H9 (cell line): Measurements from ENCODE around the gene BMPER. TPM values are rescaled to one million over a fixed set of nuclear protein-coding genes. Genes with fewer than 3 reads are reported as not detected.

Experiments
- DNase-seq: peaks from one replicate; pipeline ENCODE4 v3.0.0-alpha.2; 2017
- H2AFZ ChIP-seq: one replicate; pipeline ENCODE4 v1.6.1; 2013; ENCODE audit warnings: mild to moderate bottlenecking, low read length, control low read depth, moderate library complexity
- H2AK5ac ChIP-seq: 2 replicates; pipeline ENCODE4 v1.6.1; 2013; ENCODE audit warnings: low read length, control low read depth, mixed read lengths; ENCODE audit not compliant: insufficient read length
- H2BK120ac ChIP-seq: one replicate; pipeline ENCODE4 v1.6.1; 2013; ENCODE audit warnings: low read depth, mild to moderate bottlenecking, low read length, control low read depth, inconsistent platforms; ENCODE audit not compliant: poor library complexity, severe bottlenecking
- H2BK12ac ChIP-seq: 2 replicates; pipeline ENCODE4 v1.6.1; 2013; ENCODE audit warnings: low read length, control low read depth, mixed read lengths, low read depth; ENCODE audit not compliant: insufficient read length
- H2BK15ac ChIP-seq: 2 replicates; pipeline ENCODE4 v1.6.1; 2013; ENCODE audit warnings: low read depth, low read length, control low read depth
- H2BK20ac ChIP-seq: one replicate; pipeline ENCODE4 v1.6.1; 2013; ENCODE audit warnings: low read depth, mild to moderate bottlenecking, low read length, control low read depth, inconsistent platforms; ENCODE audit not compliant: poor library complexity, severe bottlenecking
- H2BK5ac ChIP-seq: 2 replicates; pipeline ENCODE4 v1.6.1; 2013; ENCODE audit warnings: low read length, control low read depth, mixed read lengths; ENCODE audit not compliant: insufficient read length
- H3K14ac ChIP-seq: 2 replicates; pipeline ENCODE4 v1.6.1; 2013; ENCODE audit warnings: low read length, control low read depth; ENCODE audit not compliant: insufficient read depth
- H3K18ac ChIP-seq: 2 replicates; pipeline ENCODE4 v1.6.1; 2013; ENCODE audit warnings: low read depth, mild to moderate bottlenecking, mixed read lengths, low read length, control low read depth; ENCODE audit not compliant: insufficient read length
- H3K23ac ChIP-seq: 2 replicates; pipeline ENCODE4 v1.6.1; 2013; ENCODE audit warnings: low read length, control low read depth, mixed read lengths, low read depth; ENCODE audit not compliant: insufficient read length
- H3K23me2 ChIP-seq: 2 replicates; pipeline ENCODE4 v1.6.1; 2013; ENCODE audit warnings: low read depth, mild to moderate bottlenecking, mixed read lengths, low read length, control low read depth; ENCODE audit not compliant: insufficient read length, poor library complexity, severe bottlenecking
- H3K27ac ChIP-seq: 2 replicates; pipeline ENCODE4 v1.5.1; 2013; ENCODE audit warnings: low read length, control low read depth, mixed read lengths, low read depth; ENCODE audit not compliant: insufficient read length
- H3K27me3 ChIP-seq: 2 replicates; pipeline ENCODE4 v1.6.1; 2013; ENCODE audit warnings: low read length, control low read depth, inconsistent platforms; ENCODE audit not compliant: insufficient read depth
- H3K4ac ChIP-seq: 2 replicates; pipeline ENCODE4 v1.6.1; 2013; ENCODE audit warnings: low read depth, mild to moderate bottlenecking, control low read depth, inconsistent platforms, low read length, moderate library complexity
- H3K4me1 ChIP-seq: 2 replicates; pipeline ENCODE4 v1.6.1; 2013; ENCODE audit warnings: low read length, control low read depth, inconsistent platforms; ENCODE audit not compliant: insufficient read depth
- H3K4me2 ChIP-seq: 2 replicates; pipeline ENCODE4 v1.6.1; 2013; ENCODE audit warnings: low read length, control low read depth, mixed read lengths; ENCODE audit not compliant: insufficient read length, insufficient read depth
- H3K56ac ChIP-seq: 2 replicates; pipeline ENCODE4 v1.6.1; 2013; ENCODE audit warnings: low read depth, mild to moderate bottlenecking, mixed read lengths, low read length, control low read depth; ENCODE audit not compliant: insufficient read length
- H3K79me1 ChIP-seq: 2 replicates; pipeline ENCODE4 v1.6.1; 2013; ENCODE audit warnings: low read depth, mild to moderate bottlenecking, moderate library complexity, low read length, control low read depth, inconsistent platforms; ENCODE audit not compliant: insufficient read depth, poor library complexity, severe bottlenecking
- H3K79me2 ChIP-seq: 2 replicates; pipeline ENCODE4 v1.6.1; 2013; ENCODE audit warnings: low read length, control low read depth, inconsistent platforms; ENCODE audit not compliant: insufficient read depth
- H3K9ac ChIP-seq: 2 replicates; pipeline ENCODE4 v1.6.1; 2013; ENCODE audit warnings: low read length, control low read depth, mixed read lengths; ENCODE audit not compliant: insufficient read length; ENCODE audit errors: extremely low read depth
- H3K9me3 ChIP-seq: one replicate; pipeline ENCODE4 v1.6.1; 2013; ENCODE audit warnings: low read depth, low read length, inconsistent platforms; ENCODE audit not compliant: control insufficient read depth
- H3T11ph ChIP-seq: one replicate; pipeline ENCODE4 v1.6.1; 2013; ENCODE audit warnings: mild to moderate bottlenecking, low read length, control low read depth, inconsistent platforms
- H4K20me1 ChIP-seq: one replicate; pipeline ENCODE4 v1.6.1; 2013; ENCODE audit not compliant: control insufficient read depth, insufficient read length, insufficient read depth
- H4K5ac ChIP-seq: 2 replicates; pipeline ENCODE4 v1.6.1; 2013; ENCODE audit warnings: low read depth, mild to moderate bottlenecking, mixed read lengths, low read length, control low read depth; ENCODE audit not compliant: insufficient read length
- H4K8ac ChIP-seq: replicated peaks from 2 replicates; pipeline ENCODE4 v1.6.1; 2013; ENCODE audit warnings: low read length, control low read depth, mixed read lengths, low read depth; ENCODE audit not compliant: insufficient read length
- H4K91ac ChIP-seq: 2 replicates; pipeline ENCODE4 v1.6.1; 2013; ENCODE audit warnings: low read depth, mild to moderate bottlenecking, moderate library complexity, mixed read lengths, low read length, control low read depth; ENCODE audit not compliant: insufficient read length
- H3K27ac Mint-ChIP-seq, 3 experiments: 2 replicates in 2 of 3; 3 replicates in 1 of 3; pipeline ENCODE4 v1.8.0; 2020 to 2021; ENCODE audit warnings: mixed read lengths in 3 of 3, mild to moderate bottlenecking in 1 of 3, moderate library complexity in 1 of 3
- H3K27me3 Mint-ChIP-seq: 2 replicates; pipeline ENCODE4 v1.8.0; 2021; ENCODE audit warnings: low read depth, mild to moderate bottlenecking, moderate library complexity, mixed read lengths
- H3K36me3 Mint-ChIP-seq, 3 experiments: 2 replicates in 2 of 3; 3 replicates in 1 of 3; pipeline ENCODE4 v1.8.0; 2020 to 2021; ENCODE audit warnings: low read depth in 3 of 3, mixed read lengths in 3 of 3; ENCODE audit not compliant: insufficient read depth in 1 of 3
- H3K4me1 Mint-ChIP-seq, 2 experiments: 2 replicates each; pipeline ENCODE4 v1.8.0; 2020; ENCODE audit warnings: mixed read lengths in 2 of 2
- H3K4me3 Mint-ChIP-seq, 2 experiments: 2 replicates in 1 of 2; 3 replicates in 1 of 2; pipeline ENCODE4 v1.8.0; 2020 to 2021; ENCODE audit warnings: mild to moderate bottlenecking in 2 of 2, mixed read lengths in 2 of 2, moderate library complexity in 1 of 2
- H3K9me3 Mint-ChIP-seq, 2 experiments: 2 replicates in 1 of 2; 3 replicates in 1 of 2; pipeline ENCODE4 v1.8.0; 2020; ENCODE audit warnings: mild to moderate bottlenecking in 2 of 2, mixed read lengths in 2 of 2, moderate library complexity in 1 of 2
- WGBS: extraction: QIAGEN DNeasy Blood & Tissue Kit; methylation state at CpG from one replicate; pipeline ENCODE4 v1.1.7; 2013; ENCODE audit warnings: missing lambda C conversion rate, low lambda C conversion rate, mixed read lengths; ENCODE audit not compliant: insufficient read length; ENCODE audit errors: extremely low coverage; 5-methylcytosine and 5-hydroxymethylcytosine counted together
- total RNA-seq: library from RNA; stranded (reverse); gene quantifications from 2 replicates; pipeline ENCODE4 v1.2.1, GENCODE V29; 2021
- TF ChIP-seq, protein P1 (sequence below): fragments of 200-600 bp; sonication (generic); conservative IDR thresholded peaks from 3 replicates; pipeline ENCODE4 v1.8.0; 2021; ENCODE audit warnings: antibody characterized with exemption, mild to moderate bottlenecking

Gene BMPER
- total RNA-seq, 1 experiment from 2014 or later = 0.20 TPM

DNA sequence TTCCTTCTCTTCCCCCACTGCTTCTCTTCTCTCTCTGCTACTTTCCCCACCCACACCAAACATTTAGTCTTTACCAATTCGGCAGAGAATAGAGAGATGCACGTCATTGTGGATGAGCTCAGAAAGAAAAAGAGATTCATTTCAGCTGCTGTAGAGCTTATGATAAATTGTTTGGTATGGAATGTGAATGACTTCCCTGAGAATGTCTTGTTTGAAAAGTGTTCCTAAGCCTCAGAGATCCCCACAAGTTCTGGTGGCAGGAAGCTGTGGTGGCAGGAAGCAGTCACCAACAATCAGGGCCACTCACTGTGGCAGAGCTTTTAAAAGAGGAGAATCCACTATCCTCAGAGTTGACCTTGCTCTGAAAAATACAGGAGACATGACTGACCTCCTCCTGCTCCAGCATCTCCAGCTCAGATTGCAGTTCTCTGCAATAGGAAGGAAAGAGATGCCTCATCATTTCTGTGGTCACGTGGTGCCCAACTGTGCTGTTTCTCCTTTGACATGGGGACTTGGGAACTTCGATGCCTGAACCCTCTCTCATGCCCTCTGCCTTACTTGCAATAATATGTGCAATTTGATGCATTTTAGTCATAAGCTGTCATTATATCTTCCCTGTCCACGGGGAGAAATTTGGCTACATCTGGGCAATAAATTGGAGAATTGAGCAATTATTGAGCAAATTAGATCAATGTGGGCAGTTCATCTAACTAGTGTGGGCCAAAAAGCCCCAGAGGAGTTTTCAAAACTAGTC is 76.5 kb downstream of the BMPER start:
- no peaks in the 10 kb centered on the region for H3K79me2 ChIP-seq
- H3K9me3 ChIP-seq = no peaks in the 10 kb centered on the region
- no peak overlapping the region for H3T11ph ChIP-seq
- no peak for DNase-seq
- Mint-ChIP-seq H3K4me1 (peaks cover 3 to 9% of the 10 kb centered on the region in 2 experiments; a peak in 3 of 4 replicates), H3K36me3 (no peaks in the 10 kb centered on the region), H3K4me3 (no peak overlapping the region), H3K27me3 (no peaks in the 10 kb centered on the region), H3K9me3 (no peaks in the 10 kb centered on the region), H3K27ac (no peak overlapping the region)
- H3K79me1 ChIP-seq = no peaks in the 10 kb centered on the region
- H3K23ac ChIP-seq = no peak overlapping the region
- WGBS = no CpG with 5 or more reads among the region's 5 CpGs
- H2BK20ac ChIP-seq = no peak overlapping the region
- no peak overlapping the region for H4K91ac ChIP-seq
- H2BK120ac ChIP-seq = no peak overlapping the region
- TF ChIP-seq, protein P1, sequence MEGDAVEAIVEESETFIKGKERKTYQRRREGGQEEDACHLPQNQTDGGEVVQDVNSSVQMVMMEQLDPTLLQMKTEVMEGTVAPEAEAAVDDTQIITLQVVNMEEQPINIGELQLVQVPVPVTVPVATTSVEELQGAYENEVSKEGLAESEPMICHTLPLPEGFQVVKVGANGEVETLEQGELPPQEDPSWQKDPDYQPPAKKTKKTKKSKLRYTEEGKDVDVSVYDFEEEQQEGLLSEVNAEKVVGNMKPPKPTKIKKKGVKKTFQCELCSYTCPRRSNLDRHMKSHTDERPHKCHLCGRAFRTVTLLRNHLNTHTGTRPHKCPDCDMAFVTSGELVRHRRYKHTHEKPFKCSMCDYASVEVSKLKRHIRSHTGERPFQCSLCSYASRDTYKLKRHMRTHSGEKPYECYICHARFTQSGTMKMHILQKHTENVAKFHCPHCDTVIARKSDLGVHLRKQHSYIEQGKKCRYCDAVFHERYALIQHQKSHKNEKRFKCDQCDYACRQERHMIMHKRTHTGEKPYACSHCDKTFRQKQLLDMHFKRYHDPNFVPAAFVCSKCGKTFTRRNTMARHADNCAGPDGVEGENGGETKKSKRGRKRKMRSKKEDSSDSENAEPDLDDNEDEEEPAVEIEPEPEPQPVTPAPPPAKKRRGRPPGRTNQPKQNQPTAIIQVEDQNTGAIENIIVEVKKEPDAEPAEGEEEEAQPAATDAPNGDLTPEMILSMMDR = no peak
- no peak overlapping the region for H3K14ac ChIP-seq
- H3K4me1 ChIP-seq = no peaks in the 10 kb centered on the region
- no peak overlapping the region for H3K9ac ChIP-seq
- no peak overlapping the region for H3K56ac ChIP-seq
- H2BK15ac ChIP-seq = no peak overlapping the region
- H2AK5ac ChIP-seq = no peak overlapping the region
- no peak overlapping the region for H4K8ac ChIP-seq
- no peak overlapping the region for H3K27ac ChIP-seq
- no peaks in the 10 kb centered on the region for H3K27me3 ChIP-seq
- H3K23me2 ChIP-seq = no peaks in the 10 kb centered on the region
- no peak overlapping the region for H2AFZ ChIP-seq
- no peaks in the 10 kb centered on the region for H4K20me1 ChIP-seq
- H3K4ac ChIP-seq = no peak overlapping the region
- H3K4me2 ChIP-seq = no peak overlapping the region
- no peak overlapping the region for H2BK5ac ChIP-seq
- H3K18ac ChIP-seq = no peak overlapping the region
- no peak overlapping the region for H4K5ac ChIP-seq
- H2BK12ac ChIP-seq = no peak overlapping the region
